ENCODE data around the gene TNRC6A.
"Not testable (repeated sequence)": the region's sequence is repeated elsewhere in the genome, so short reads cannot be mapped to it uniquely, and the experiment has no call there.

The TNRC6A gene

DNA sequence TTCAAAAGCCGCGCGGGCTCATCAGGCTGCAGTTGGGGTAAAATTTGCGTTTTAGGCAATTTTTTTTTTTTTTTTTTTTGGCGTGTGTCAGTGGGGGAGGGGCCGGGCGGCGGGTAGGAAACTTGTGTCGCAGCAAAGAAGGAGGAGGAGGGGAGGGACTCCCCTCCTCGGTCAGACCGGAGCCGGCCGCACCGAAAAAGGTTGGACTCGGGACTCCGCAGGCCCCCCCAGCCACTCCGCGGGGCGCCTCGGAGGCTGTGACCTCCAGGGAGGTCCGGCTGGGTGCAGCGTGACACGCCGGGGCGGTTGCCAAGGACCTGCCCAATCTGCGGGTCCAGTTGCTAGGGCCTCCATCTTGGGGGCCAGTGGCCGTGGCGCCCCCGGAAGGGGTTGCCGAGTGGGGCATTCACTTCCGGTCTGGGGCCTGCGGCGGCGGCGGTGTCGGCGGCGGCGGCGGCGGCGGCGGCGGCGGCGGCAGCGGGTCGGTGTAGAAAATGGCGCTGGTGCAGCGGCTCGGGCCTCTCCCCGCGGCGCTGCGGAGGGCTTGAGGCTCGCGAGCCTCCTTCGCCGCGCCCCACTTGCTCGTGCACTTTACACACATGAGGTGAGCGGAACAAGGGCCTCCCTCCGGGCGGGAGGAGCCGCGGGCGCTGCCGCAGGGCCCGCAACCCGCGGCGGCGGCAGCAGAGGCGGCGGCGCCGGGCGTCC lies at the start of gene TNRC6A:
Gene TNRC6A, plus strand, starts transcription at position 409 of the 708 bp plus-strand sequence. Its CDS starts 191 bp downstream, at position 600.
- in situ Hi-C loops (cut with MboI; ENCODE audit: low sequenced_read_pairs) = no loop called here

DNA sequence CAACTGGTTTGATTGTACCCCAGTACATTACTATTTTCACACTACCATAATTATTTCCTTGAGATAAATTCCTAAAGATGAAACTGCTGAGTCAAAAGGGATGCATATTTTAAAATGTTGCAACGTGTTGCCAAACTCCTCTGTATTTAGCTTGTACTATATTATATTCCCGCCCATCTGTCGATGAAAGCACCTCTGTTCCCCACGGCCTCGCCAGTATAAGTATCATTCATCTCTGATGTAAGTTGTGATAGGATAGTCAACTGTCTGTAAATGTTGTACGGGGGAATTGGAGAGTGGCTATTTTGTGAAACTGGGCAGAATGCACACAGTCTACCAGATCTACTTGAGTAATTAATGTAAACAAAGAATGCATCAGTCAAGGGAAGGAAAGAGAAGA lies 47.7 kb upstream of the TNRC6A start:
- in situ Hi-C loops (cut with MboI; ENCODE audit: low sequenced_read_pairs) = no loop called here

- in situ Hi-C loops (cut with MboI; ENCODE audit: low sequenced_read_pairs) = no loop called here
These were observed 46.2 kb upstream of the TNRC6A start for GRCh38 chr16:24683250-24683649.

DNA sequence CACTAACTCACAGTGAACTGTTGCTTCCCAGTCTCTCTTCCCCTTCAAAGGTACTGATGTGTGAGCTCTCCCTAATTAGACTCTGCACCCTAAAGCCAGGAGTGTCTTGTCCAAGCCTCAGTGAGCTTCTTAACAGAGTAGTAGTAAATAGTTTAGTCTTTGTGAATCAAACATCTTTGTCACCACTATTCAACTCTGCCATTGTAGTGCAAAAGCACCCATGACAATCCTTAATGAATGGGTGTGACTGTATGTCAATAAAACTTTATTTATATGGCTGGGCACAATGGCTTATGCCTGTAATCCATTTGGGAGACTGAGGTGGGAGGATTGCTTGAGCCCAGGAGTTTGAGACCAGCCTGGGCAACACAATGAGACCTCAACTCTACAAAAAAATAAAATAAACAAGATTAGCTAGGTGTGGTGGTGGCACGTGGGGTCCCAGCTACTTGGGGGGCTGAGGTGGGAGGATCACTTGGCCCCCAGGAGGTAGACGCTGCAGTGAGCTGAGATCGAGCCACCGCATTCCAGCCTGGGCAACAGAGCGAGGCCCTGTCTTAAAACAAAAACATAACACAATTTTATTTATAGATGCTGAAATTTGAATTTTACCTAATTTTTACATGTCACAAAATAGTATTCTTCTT lies 45.5 kb upstream of the TNRC6A start:
- in situ Hi-C loops (cut with MboI; ENCODE audit: low sequenced_read_pairs) = no loop called here

GRCh38 chr16:24685539-24686432 lies 43.7 kb upstream of the TNRC6A start:
- in situ Hi-C loops (cut with MboI; ENCODE audit: low sequenced_read_pairs) = no loop called here

- in situ Hi-C loops (cut with MboI; ENCODE audit: low sequenced_read_pairs) = no loop called here
These were observed 42.8 kb upstream of the TNRC6A start for GRCh38 chr16:24686678-24687077.

DNA sequence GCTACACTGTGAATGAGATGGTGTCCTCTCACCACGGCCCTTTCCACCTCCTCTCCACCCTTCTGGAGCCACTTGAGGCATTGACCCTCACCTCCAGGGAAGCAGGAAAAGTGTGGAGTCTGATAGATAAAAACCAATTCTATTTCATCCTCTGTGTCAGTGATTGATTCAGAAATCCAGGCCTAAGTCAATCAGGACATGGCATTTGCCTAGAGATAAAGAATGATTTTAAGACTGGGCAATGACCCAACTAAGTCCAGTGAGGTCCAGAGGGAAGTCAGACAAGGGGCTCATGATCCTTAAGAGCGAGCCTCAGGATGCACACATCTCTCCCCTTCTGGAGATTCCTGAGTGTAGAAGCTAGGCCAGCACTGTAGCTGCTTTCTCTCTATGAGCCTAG lies 41.1 kb upstream of the TNRC6A start:
- in situ Hi-C loops (cut with MboI; ENCODE audit: low sequenced_read_pairs) = no loop called here

- in situ Hi-C loops (cut with MboI; ENCODE audit: low sequenced_read_pairs) = no loop called here
These were observed 40.3 kb upstream of the TNRC6A start for GRCh38 chr16:24689128-24689527.

GRCh38 chr16:24692854-24693253 lies 36.6 kb upstream of the TNRC6A start:
- in situ Hi-C loops (cut with MboI; ENCODE audit: low sequenced_read_pairs) = no loop called here

- in situ Hi-C loops (cut with MboI; ENCODE audit: low sequenced_read_pairs) = no loop called here
These were observed 34.5 kb upstream of the TNRC6A start for GRCh38 chr16:24694931-24695330.

GRCh38 chr16:24696699-24697098 lies 32.8 kb upstream of the TNRC6A start:
- in situ Hi-C loops (cut with MboI; ENCODE audit: low sequenced_read_pairs) = no loop called here

- in situ Hi-C loops (cut with MboI; ENCODE audit: low sequenced_read_pairs) = no loop called here
These were observed 31.1 kb upstream of the TNRC6A start for GRCh38 chr16:24698308-24698707.

- in situ Hi-C loops (cut with MboI; ENCODE audit: low sequenced_read_pairs) = no loop called here
These were observed 30.2 kb upstream of the TNRC6A start for GRCh38 chr16:24699151-24699723.

DNA sequence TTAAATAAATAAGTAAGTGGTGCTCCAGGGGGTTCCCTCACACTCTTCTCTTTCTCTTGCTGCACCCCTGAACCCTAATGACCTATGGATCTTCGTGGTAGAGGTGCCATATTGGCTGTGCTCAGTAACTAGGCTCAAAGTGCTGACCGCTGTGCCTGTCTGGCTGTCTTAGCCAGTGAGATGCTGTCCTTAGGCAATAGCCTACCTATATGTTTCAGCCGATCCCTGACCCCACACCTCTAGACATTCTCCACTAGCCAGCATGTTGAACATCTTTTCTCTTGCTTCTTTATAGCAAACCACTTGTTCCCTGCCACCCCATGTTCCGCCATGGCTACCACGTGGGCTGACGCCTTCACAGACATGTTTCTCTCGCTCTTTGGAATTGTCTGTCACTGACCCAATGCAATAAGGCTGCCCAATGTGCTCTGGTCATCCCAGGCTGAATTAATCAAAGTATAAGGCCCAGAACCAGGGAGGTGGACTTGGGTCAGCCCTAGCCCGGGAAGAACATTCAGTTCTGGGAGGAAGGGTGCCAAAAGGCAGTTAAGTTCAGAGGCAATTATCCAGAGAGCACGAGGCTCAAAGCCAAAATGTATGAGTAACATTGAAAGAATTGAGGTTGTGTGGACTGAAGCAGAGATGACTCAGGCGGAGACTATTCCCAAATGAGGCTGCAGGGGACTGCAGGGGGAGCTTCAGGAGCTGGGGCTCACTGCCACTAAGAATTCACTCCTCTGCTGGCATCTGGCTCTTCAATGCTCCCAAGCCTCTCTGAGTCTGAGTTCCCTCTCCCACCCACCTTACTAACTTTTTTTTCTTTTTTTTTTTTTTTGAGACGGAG lies 28.7 kb upstream of the TNRC6A start:
- in situ Hi-C loops (cut with MboI; ENCODE audit: low sequenced_read_pairs) = no loop called here

DNA sequence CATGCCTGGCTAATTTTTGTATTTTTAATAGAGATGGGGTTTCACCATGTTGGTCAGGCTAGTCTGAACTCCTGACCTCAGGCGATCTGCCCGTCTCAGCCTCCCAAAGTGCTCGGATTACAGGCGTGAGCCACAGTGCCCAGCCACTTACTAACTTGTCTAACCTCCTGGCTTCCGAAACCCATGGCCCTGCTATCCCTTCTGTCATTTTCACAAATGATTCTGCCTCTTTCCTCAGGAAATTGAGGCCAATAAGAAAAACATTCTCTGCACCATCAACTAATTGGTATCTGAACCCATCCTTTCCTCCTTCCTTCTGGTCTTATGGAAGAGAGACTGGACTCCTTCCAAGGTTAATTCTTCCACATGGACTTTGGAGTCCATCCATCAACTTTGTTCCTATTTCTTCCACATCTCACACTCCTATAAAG lies 27.9 kb upstream of the TNRC6A start:
- in situ Hi-C loops (cut with MboI; ENCODE audit: low sequenced_read_pairs) = no loop called here

GRCh38 chr16:24707760-24708159 lies 21.7 kb upstream of the TNRC6A start:
- in situ Hi-C loops (cut with MboI; ENCODE audit: low sequenced_read_pairs) = not testable (repeated sequence)

DNA sequence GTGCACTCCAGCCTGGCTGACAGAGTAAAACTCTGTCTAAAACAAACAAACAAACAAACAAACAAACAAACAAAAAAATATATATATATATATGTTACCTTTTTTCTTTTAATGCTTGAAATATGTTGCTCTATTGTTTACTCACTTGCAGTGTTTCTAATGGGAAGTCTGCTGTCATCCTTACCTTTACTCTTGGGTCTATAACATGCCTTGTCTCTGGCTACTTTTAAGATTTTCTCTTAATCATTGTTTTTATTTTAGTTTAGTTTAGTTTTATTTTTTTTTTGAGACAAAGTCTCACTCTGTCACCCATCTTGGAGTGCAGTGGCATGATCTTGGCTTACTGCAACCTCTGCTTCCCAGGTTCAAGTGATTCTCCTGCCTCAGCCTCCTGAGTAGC lies 16.1 kb upstream of the TNRC6A start:
- in situ Hi-C loops (cut with MboI; ENCODE audit: low sequenced_read_pairs) = no loop called here

DNA sequence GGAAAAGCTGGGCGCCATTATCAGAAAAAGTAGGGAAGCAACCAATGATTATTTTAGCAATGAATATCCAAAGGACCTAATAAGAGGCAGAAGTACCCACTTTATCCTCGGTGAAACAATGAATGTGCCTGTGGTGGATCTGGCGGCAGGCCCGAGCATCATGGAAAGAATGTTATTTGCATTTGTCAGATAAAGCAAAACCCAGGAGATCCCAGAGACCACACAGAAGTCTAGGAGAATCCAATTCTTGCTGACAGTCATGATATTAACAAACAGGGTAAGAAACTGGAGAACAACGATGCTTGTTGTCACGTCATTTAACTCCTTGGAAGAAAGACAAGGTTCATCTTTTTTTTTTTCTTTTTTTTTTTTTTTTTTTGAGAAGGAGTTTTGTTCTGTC lies 12.0 kb upstream of the TNRC6A start:
- in situ Hi-C loops (cut with MboI; ENCODE audit: low sequenced_read_pairs) = no loop called here

GRCh38 chr16:24718967-24719521 lies 10.4 kb upstream of the TNRC6A start:
- in situ Hi-C loops (cut with MboI; ENCODE audit: low sequenced_read_pairs) = no loop called here

DNA sequence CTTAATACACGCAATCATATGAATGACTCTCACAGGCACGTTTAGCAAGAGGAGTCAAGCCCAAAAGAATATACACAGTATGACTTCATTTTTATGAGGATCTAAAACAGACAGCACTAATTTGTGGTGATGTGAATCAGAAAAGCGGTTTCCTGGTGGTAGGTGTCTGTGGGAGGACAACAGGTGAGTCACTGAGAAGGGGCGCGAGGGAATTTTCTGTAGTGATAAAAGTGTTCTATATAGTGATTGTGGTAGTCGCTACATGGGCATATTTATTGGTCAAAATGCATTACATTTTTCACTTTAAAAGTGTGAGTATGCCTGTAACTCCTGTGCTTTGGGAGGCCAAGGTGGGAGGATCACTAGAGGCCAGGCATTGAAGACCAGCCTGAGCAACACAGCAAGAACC lies 7.6 kb upstream of the TNRC6A start:
- in situ Hi-C loops (cut with MboI; ENCODE audit: low sequenced_read_pairs) = no loop called here
